Amniotic epithelial cell (primary cell): ENCODE results near the gene DLG4.

ENCODE experiments used
- DNase-seq: peaks from one replicate; pipeline ENCODE4 v3.0.0-alpha.2; 2010; ENCODE audit warnings: low read depth

Gene DLG4

DNA sequence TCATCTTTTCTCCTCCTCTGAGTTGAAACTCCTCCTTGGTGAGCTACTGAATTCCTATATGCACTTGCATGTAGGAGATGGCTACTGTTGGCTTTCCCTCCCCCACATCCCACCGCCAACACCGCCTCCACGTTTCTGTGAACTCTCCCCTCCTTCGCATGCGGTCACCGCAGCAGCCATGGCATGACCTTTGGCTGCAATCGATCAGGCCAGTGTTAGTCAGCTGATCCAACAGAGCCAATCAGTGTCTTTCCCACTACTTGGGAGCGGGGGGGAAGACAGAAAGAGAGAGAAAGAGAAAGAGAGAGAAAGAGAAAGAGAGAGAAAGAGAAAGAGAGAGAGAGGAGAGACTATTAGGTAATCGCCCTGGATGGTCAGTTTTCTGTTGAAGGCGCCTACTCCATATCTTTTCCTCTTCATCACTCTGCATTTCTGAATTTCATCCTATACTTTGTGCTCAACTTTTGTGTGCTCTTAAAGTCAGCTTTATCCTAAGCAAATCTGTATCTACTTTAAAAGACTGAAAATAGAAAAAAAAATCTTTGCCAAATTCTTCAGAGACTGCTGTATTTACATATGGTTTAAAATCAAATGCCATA, 63.2 kb downstream of the DLG4 start:
- no peak for DNase-seq

DNA sequence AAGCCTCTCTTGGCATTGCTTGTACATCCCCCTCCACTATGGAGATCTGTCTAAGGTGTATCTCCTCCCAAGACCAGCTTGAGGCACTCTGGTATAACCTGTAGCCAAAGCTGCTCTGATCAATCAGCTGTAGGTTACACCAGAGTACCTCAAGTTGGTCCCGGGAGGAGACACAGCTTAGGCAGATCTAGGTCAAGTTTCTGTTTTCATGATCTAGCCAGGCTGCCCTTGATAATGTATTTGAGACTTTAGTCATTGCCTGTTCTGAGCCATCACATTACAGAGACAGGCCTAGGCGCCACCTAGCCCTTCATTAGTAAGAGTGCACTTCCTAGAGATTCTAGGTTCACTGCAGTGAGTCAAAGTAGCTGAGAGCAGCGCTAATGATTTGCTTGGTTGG, 71.9 kb downstream of the DLG4 start:
- no peak for DNase-seq

DNA sequence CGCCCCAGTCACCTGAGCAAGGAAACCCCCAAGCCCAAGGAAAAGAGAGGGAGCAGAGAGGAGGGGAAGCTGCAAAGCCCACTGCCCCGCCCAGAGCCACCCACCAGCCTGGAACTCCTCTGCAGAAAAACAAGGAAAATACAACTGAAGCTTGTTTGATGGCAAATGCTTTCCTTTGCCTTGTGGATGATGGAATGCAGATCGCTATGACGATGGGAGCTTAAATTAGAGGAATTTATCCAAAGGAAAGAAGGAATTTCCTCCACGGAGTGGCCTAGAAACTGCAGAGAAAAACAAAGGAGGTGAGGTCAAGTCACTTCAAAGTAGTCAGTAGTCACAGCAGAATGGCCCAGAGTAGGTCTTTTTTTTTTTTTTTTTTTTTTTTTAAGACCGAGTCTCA, 73.5 kb downstream of the DLG4 start:
- no peak for DNase-seq

DNA sequence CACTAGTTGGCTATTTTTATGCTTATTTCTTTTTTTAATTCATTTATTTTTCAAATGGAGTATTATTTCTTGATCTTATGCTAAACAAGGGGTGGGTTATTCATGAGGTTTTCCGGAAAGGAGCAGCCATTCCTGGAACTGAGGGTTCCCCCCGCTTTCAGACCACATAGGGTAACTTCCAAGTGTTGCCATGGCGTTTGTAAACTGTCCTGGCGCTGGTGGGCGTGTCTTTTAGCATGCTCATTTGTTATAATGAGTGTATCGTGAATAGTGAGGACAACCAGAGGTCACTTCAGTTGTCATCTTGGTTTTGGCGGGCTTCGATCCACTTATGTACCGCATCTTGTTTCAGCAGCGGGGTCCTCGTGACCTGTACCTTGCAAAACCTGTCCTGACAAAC, 75.4 kb downstream of the DLG4 start:
- DNase-seq = no peak

DNA sequence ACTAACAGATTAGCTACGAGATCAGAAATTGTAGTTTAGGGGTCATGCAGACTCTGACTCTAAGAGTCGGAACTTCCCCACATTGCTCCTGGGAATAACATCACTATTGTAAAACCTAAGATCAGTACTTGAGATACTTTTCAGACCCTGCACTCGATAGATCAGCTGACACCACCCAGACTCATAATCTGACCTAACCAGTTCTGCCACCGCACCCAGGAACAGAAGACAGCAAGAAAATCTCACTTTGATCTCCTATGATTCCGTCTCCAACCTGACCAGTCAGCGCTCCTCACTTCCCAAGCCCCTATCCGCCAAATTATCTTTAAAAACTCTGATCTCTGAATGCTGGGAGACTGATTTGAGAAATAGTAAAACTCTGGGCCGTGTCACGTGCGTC, 77.8 kb downstream of the DLG4 start:
- no peak for DNase-seq

DNA sequence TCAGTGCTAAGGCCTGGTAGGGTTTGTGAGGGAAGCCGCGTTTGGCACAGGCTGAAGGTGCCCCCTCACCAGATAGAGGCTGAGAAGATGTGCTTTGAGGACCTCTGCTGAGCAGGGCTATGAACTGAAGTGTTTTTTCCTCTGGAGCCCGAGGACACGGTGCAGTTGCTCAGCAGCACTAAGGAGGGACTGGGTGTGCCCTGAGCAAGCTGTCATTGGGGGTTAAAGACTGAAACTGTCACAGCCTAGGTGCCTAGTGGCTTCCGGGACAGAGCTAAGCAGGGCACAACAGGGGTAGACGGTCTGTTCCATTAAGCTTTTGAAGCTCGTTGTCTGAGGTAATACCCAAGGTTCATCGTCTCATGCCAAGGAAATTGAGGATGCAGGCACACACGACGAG, 80.2 kb downstream of the DLG4 start:
- no peak for DNase-seq

DNA sequence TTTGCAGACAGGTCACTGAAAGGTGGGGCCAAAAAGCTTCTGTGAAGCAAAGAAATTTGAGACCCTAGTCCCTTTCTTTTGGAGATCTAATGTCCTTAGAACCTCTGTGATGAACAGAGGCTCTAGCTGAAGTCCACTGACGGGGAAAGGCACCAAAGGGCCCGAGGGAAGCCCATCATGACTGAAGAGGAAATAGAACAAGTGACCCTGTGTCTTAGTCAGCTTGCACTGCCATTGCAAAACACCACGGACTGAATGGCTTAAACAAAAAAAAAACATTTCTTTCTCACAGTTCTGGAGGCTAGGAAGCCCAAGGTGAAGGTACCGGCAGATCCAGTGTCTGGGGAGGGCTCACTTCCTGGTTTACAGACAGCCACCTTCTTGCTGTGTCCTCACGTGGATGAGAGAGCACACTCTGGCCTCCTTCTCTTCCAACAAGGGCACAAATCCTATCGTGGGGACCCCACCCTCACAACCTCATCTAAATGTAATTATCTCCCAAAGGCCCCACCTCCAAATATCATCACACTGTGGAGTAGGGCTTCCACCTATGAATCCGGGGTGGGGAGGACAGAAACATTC, 80.7 kb downstream of the DLG4 start:
- DNase-seq = no peak

DNA sequence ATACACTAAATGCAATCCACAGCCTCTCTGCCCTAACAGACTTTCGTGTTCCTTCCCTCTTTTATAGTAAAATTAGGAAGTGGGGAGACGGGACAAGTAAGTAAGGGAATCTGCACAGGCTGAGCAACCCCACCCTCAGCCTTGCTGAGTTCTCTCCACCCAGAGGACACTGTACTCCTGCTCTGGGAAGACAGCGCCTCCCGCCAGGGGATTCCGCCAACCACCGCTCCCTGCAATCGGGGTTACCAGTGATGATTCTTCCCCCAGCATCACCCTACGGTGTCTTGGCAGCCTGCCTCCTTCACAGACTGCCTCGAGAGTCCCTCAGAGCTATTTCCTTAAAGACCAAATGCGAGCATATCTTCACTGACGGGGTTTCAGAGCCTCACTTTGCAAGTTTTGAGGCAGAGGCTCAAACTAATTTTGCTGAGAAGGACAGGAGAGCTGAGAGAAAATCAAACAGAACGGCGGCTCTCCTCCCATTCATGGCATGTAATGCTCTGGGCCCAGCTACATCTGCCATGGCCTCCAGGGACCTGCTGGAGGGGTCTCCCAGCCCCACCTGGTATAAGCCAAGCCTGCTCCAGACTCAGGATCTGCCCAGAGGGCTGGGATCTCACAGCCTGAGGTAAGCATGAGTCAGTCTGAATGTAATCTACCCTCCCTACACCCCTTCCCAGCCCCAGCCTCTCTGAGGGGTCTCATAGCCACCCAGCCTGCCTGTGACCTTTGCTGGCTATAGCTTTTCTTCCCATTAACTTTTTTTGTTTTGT, 82.3 kb downstream of the DLG4 start:
- DNase-seq = no peak
